Left lung (tissue), 10 donors: ENCODE measurements around the gene ME3. TPM values are rescaled to one million over a fixed set of nuclear protein-coding genes. Genes with fewer than 3 reads are reported as not detected.

Source experiments
- ATAC-seq: fragments of 200-7000 bp; cut with Tn5 transposase; one replicate; pipeline ENCODE4 v1.9.1; 2020; ENCODE audit warnings: moderate library complexity
- DNase-seq, 4 donors: peaks; one replicate each; pipeline ENCODE4 v3.0.0-alpha.2; 2013 to 2020
- H3K27ac ChIP-seq, 2 donors: fragments of 200-600 bp; sonication (generic) in 1 of 2; one replicate each; pipeline versions ENCODE4 v1.5.0 to v1.8.0; 2020 to 2021
- H3K27me3 ChIP-seq, 2 donors: fragments of 200-600 bp; sonication (generic) in 1 of 2; one replicate each; pipeline versions ENCODE4 v1.5.0 to v1.8.0; 2020 to 2021
- H3K36me3 ChIP-seq, 2 donors: fragments of 200-600 bp; sonication (generic) in 1 of 2; one replicate each; pipeline versions ENCODE4 v1.5.0 to v1.8.0; 2020 to 2021
- H3K4me1 ChIP-seq, 2 donors: fragments of 200-600 bp; one replicate each; pipeline ENCODE4 v1.8.0; 2021
- H3K4me3 ChIP-seq, 2 donors: fragments of 200-600 bp; sonication (generic) in 1 of 2; one replicate each; pipeline versions ENCODE4 v1.5.0 to v1.8.0; 2020 to 2021; ENCODE audit warnings: mild to moderate bottlenecking in 1 of 2
- H3K9me3 ChIP-seq, 2 donors: fragments of 200-600 bp; sonication (generic) in 1 of 2; one replicate each; pipeline versions ENCODE4 v1.5.0 to v1.8.0; 2020 to 2021
- intact Hi-C, 2 donors: fragments of 100-400 bp; cut with DNase I; formaldehyde crosslinking; loops; one replicate each; pipeline versions ENCODE4 v1.11.2 to v1.14.2; 2022
- polyA plus RNA-seq, 6 donors: library from polyadenylated mRNA; unstranded; fragments of 120-200 nt; gene quantifications; one replicate each; pipeline ENCODE4 v1.2.1, GENCODE V29; 2013; ENCODE audit not compliant: insufficient read length in 6 of 6
- total RNA-seq, 2 donors: library from RNA; stranded (reverse); fragmentation: NEBNext Ultra II Directional; extraction: Animal tissue kit (Norgen Biotek cat#: 25700); gene quantifications; one replicate each; pipeline ENCODE4 v1.2.1, GENCODE V29; 2021
- TF ChIP-seq, protein P1 (sequence below), 2 donors: fragments of 200-600 bp; sonication (generic) in 1 of 2; IDR thresholded peaks; one replicate each; pipeline versions ENCODE4 v1.5.0 to v1.8.0; 2021; ENCODE audit warnings: antibody characterized with exemption in 2 of 2
- donor health status: DM: no; HTN: yes; CAD: no.
- donor health status: DM: no; HTN: no; CAD: no.

Gene ME3
- total and polyA plus RNA-seq, 8 donors, result 21.6 to 44.6 (median 30.5) TPM

DNA sequence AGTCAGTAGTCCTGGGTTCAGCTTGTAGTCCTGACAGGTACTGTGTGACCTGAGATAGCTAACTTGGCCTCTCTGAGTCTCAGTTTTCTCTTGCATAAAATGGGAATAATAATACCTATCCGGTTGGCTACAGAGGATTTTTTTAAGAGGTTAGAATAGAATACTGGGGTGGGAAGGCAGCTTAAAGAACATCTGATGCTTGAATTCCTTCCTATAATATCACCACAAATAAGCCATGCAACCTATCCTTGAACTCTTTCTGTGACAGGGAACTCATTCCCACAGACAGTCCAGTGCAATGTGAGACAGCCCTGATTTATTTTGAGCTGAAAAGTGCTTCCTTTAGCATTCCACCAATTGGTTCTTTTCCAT lies 187.6 kb downstream of the ME3 start:
- Histone ChIP-seq H3K9me3 (no peaks in the 10 kb centered on the region), H3K27ac (peak overlapping the region in 1 of 2 donors; percentile 10)
- intact Hi-C loops, result no loop called here

DNA sequence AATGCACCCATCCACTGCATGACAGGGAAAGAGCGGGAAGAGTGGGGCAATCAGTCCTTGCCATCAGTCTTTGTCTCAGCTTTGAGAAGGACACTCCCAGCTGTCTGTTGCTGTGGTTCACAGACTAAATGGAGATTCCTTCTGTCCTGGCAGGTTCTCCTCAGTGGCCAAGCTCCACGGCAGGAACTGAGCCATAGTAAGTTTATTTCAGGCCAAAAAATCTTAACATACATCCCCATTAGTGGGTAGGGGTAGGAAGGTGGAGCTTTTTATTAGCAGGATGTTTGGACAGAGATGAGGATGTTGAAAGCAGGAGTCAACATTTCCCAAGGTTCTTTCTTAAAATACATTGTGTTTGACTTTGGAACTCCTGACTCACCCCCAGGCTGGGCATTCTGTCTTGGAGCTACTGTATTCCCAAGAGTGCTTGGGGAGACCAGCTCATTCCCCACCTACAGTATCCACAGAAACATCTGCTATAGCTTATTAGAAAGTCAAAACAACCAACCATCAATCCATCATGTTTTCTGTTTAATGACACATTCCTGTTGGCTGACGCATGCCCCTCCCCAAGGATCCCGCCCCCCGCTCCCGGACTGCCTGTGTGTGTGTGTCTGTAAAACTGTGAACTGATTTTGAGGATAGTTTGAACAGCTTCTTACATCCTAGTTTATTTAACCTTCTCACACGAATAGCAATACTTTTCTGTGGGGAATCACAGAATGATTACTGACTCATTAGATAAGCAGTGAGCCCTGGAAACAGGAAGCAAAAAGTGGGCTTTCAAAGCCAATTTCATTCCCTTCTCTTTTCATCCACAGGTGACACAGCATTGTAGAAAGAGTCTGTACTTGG lies 188.2 kb downstream of the ME3 start:
- no peak overlapping the region for H3K4me3 ChIP-seq
- no peaks in the 10 kb centered on the region for H3K27me3 ChIP-seq

More for the DNA sequence above, 187.6 kb downstream of the ME3 start:
- TF ChIP-seq, protein P1, sequence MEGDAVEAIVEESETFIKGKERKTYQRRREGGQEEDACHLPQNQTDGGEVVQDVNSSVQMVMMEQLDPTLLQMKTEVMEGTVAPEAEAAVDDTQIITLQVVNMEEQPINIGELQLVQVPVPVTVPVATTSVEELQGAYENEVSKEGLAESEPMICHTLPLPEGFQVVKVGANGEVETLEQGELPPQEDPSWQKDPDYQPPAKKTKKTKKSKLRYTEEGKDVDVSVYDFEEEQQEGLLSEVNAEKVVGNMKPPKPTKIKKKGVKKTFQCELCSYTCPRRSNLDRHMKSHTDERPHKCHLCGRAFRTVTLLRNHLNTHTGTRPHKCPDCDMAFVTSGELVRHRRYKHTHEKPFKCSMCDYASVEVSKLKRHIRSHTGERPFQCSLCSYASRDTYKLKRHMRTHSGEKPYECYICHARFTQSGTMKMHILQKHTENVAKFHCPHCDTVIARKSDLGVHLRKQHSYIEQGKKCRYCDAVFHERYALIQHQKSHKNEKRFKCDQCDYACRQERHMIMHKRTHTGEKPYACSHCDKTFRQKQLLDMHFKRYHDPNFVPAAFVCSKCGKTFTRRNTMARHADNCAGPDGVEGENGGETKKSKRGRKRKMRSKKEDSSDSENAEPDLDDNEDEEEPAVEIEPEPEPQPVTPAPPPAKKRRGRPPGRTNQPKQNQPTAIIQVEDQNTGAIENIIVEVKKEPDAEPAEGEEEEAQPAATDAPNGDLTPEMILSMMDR (IDR thresholded peaks at IDR 0.05), result no peak
- DNase-seq (no peak), ATAC-seq (no peak)
- H3K4me3 ChIP-seq, result no peak overlapping the region
- H3K27me3 ChIP-seq, result no peaks in the 10 kb centered on the region
- H3K4me1 ChIP-seq, result no peaks in the 10 kb centered on the region
- H3K36me3 ChIP-seq, result no peaks in the 10 kb centered on the region

DNA sequence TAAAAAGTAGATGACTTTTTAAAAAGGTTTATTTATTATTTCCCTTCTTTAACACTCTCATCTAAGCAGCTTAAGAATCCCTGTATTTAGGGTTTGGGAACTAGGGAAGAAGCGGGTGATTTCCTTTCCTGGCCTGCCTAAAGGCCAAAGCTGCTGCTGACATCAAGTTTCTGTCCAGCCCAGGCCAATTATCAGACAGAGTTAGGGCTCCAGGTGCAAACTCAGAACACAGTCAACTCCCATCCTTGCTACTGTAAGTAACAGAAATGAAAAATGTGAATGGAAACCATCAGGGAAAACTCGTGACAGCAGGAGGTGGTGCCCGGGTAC lies 188.8 kb downstream of the ME3 start:
- TF ChIP-seq, protein P1 (IDR thresholded peaks at IDR 0.05), result no peak
- DNase-seq (no peak), ATAC-seq (no peak)
- H3K4me3 ChIP-seq, result no peak overlapping the region
- H3K27ac ChIP-seq, result peak overlapping the region; percentile 13 to 16
- intact Hi-C loops, result no loop called here
- no peaks in the 10 kb centered on the region for H3K4me1 ChIP-seq
- no peaks in the 10 kb centered on the region for H3K27me3 ChIP-seq
- H3K9me3 ChIP-seq, result no peaks in the 10 kb centered on the region
- H3K36me3 ChIP-seq, result no peaks in the 10 kb centered on the region

More for the DNA sequence above, 188.2 kb downstream of the ME3 start:
- H3K4me1 ChIP-seq, result no peaks in the 10 kb centered on the region
- no peaks in the 10 kb centered on the region for H3K9me3 ChIP-seq
- TF ChIP-seq, protein P1 (IDR thresholded peaks at IDR 0.05), result no peak
- DNase-seq, result no peak
- intact Hi-C loops, result no loop called here
- no peaks in the 10 kb centered on the region for H3K36me3 ChIP-seq
- peak overlapping the region; percentile 13 to 16 for H3K27ac ChIP-seq
- ATAC-seq, result peak; percentile 70

DNA sequence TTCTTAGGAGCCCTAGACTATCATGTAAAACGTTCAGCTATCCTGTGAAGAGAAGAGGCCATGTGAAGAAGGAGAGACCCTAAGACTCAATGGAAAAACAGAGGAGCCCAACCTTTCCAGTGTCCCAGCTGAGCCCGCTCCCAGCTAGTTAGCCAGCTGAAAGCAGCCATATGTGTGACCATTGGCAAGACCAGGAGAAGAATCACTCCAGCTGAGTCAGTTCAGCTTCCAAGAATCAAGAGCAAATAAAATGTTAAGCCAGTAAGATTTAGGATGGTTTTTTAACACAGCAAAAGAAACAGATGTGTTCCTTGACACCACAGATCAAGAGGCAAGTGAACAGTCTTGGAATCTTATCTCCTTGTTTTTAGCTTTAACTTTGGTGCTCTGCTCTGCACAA lies 189.7 kb downstream of the ME3 start:
- Histone ChIP-seq H3K4me1 (peaks cover 0 to 4% of the 10 kb centered on the region in 2 donors), H3K4me3 (no peak overlapping the region), H3K27ac (no peak overlapping the region), H3K9me3 (no peaks in the 10 kb centered on the region), H3K36me3 (no peaks in the 10 kb centered on the region), H3K27me3 (no peaks in the 10 kb centered on the region)
- DNase-seq (no peak), ATAC-seq (no peak)
- TF ChIP-seq, protein P1 (IDR thresholded peaks at IDR 0.05), result no peak
- intact Hi-C loops, result no loop called here

DNA sequence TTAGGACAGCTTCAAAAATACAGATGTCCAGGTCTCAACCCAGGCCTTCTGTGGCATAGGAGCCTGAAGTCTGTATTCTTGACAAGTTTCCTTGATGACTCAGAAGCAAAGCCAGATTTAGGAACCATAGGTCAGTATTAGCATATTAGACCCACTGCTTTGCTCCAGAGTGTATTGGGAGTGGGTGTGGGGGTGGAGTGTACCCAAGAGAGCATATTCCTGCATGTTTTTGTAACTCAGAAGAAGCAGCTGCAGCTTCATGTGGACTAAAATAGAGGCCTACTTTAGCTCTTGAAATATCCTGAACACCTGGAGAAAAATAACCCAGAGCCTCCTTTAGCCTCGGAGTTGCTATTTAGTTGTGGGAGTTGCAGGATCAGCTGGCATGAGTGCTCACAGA lies 191.0 kb downstream of the ME3 start:
- no peak for DNase-seq
- no peak overlapping the region for H3K4me3 ChIP-seq
- H3K27me3 ChIP-seq, result no peaks in the 10 kb centered on the region
- H3K36me3 ChIP-seq, result no peaks in the 10 kb centered on the region
- H3K4me1 ChIP-seq, result peaks cover 0 to 4% of the 10 kb centered on the region in 2 donors
- H3K9me3 ChIP-seq, result no peaks in the 10 kb centered on the region
- intact Hi-C loops, result no loop called here
- ATAC-seq, result no peak
- no peak overlapping the region for H3K27ac ChIP-seq
- TF ChIP-seq, protein P1 (IDR thresholded peaks at IDR 0.05), result no peak
